IPS DF 6.9 (cell line): ENCODE data around the gene KLHL15.

Experiments
- DNase-seq: peaks from one replicate; pipeline ENCODE4 v3.0.0-alpha.2; 2013; ENCODE audit warnings: low read depth, low spot score
- H3K27ac ChIP-seq: one replicate; pipeline ENCODE4 v1.5.1; 2013; ENCODE audit warnings: low read length, control low read depth
- H3K27me3 ChIP-seq: 2 replicates; pipeline ENCODE4 v1.6.1; 2013; ENCODE audit warnings: mild to moderate bottlenecking, low read length; ENCODE audit not compliant: control insufficient read depth, insufficient read depth
- H3K36me3 ChIP-seq: 2 replicates; pipeline ENCODE4 v1.6.1; 2013; ENCODE audit warnings: low read length; ENCODE audit not compliant: control insufficient read depth, insufficient read depth
- H3K4me1 ChIP-seq: 2 replicates; pipeline ENCODE4 v1.6.1; 2013; ENCODE audit warnings: low read length; ENCODE audit not compliant: control insufficient read depth, insufficient read depth
- H3K4me3 ChIP-seq: 2 replicates; pipeline ENCODE4 v1.5.1; 2013; ENCODE audit warnings: mild to moderate bottlenecking, low read length
- H3K9me3 ChIP-seq: 2 replicates; pipeline ENCODE4 v1.6.1; 2013; ENCODE audit warnings: low read length, inconsistent platforms; ENCODE audit not compliant: control insufficient read depth, insufficient read depth
- WGBS: extraction: QIAGEN DNeasy Blood & Tissue Kit; methylation state at CpG from one replicate; pipeline ENCODE4 v1.1.7; 2013; ENCODE audit warnings: mixed read lengths, missing lambda C conversion rate; ENCODE audit not compliant: insufficient read length, insufficient coverage; 5-methylcytosine and 5-hydroxymethylcytosine counted together

KLHL15 gene

GRCh38 chrX:24017674-24018073, 9.3 kb downstream of the KLHL15 start:
- H3K9me3 ChIP-seq, result no peaks in the 10 kb centered on the region
- DNase-seq, result no peak
- H3K4me1 ChIP-seq, result no peaks in the 10 kb centered on the region
- no CpG with 5 or more reads among the region's 9 CpGs for WGBS
- H3K27ac ChIP-seq, result no peak overlapping the region
- no peaks in the 10 kb centered on the region for H3K27me3 ChIP-seq
- no peak overlapping the region for H3K4me3 ChIP-seq
- no peaks in the 10 kb centered on the region for H3K36me3 ChIP-seq

GRCh38 chrX:24014388-24015018, 12.5 kb downstream of the KLHL15 start:
- DNase-seq, result no peak
- Histone ChIP-seq H3K9me3 (no peaks in the 10 kb centered on the region), H3K27me3 (no peaks in the 10 kb centered on the region), H3K4me3 (no peak overlapping the region), H3K27ac (no peak overlapping the region), H3K4me1 (no peaks in the 10 kb centered on the region), H3K36me3 (no peaks in the 10 kb centered on the region)
- no CpG with 5 or more reads among the region's 5 CpGs for WGBS

GRCh38 chrX:24012266-24012665, 14.7 kb downstream of the KLHL15 start:
- no peaks in the 10 kb centered on the region for H3K4me1 ChIP-seq
- no peak for DNase-seq

GRCh38 chrX:24005867-24006266, 21.1 kb downstream of the KLHL15 start:
- Histone ChIP-seq H3K27ac (no peak overlapping the region), H3K9me3 (no peaks in the 10 kb centered on the region), H3K27me3 (no peaks in the 10 kb centered on the region), H3K36me3 (no peaks in the 10 kb centered on the region), H3K4me1 (no peaks in the 10 kb centered on the region), H3K4me3 (no peak overlapping the region)
- no CpG with 5 or more reads among the region's 9 CpGs for WGBS
- DNase-seq, result no peak

More at GRCh38 chrX:24012266-24012665, 14.7 kb downstream of the KLHL15 start:
- no CpG with 5 or more reads among the region's 1 CpG for WGBS
- no peaks in the 10 kb centered on the region for H3K36me3 ChIP-seq
- no peaks in the 10 kb centered on the region for H3K27me3 ChIP-seq
- no peak overlapping the region for H3K4me3 ChIP-seq
- no peak overlapping the region for H3K27ac ChIP-seq
- H3K9me3 ChIP-seq, result no peaks in the 10 kb centered on the region

GRCh38 chrX:24005028-24005427, 22.0 kb downstream of the KLHL15 start:
- Histone ChIP-seq H3K4me1 (no peaks in the 10 kb centered on the region), H3K27me3 (no peaks in the 10 kb centered on the region), H3K36me3 (no peaks in the 10 kb centered on the region), H3K4me3 (no peak overlapping the region), H3K9me3 (no peaks in the 10 kb centered on the region), H3K27ac (no peak overlapping the region)
- WGBS, result no CpG with 5 or more reads among the region's 1 CpG
- no peak for DNase-seq

- no peaks in the 10 kb centered on the region for H3K36me3 ChIP-seq
- no peaks in the 10 kb centered on the region for H3K4me1 ChIP-seq
- no peaks in the 10 kb centered on the region for H3K9me3 ChIP-seq
- no CpG with 5 or more reads among the region's 2 CpGs for WGBS
- no peak overlapping the region for H3K27ac ChIP-seq
- no peak for DNase-seq
- H3K4me3 ChIP-seq, result no peak overlapping the region
- no peaks in the 10 kb centered on the region for H3K27me3 ChIP-seq
Observed at GRCh38 chrX:24002792-24003191, 24.2 kb downstream of the KLHL15 start.

- Histone ChIP-seq H3K4me1 (no peaks in the 10 kb centered on the region), H3K27ac (no peak overlapping the region), H3K9me3 (no peaks in the 10 kb centered on the region), H3K36me3 (no peaks in the 10 kb centered on the region), H3K4me3 (no peak overlapping the region), H3K27me3 (no peaks in the 10 kb centered on the region)
- DNase-seq, result no peak
- WGBS, result no CpG with 5 or more reads among the region's 1 CpG
Observed at GRCh38 chrX:24002167-24002566, 24.8 kb downstream of the KLHL15 start.

- Histone ChIP-seq H3K27ac (no peak overlapping the region), H3K4me3 (no peak overlapping the region), H3K4me1 (no peaks in the 10 kb centered on the region), H3K27me3 (no peaks in the 10 kb centered on the region), H3K9me3 (no peaks in the 10 kb centered on the region), H3K36me3 (no peaks in the 10 kb centered on the region)
- WGBS, result no CpG with 5 or more reads among the region's 5 CpGs
- DNase-seq, result no peak
Observed at GRCh38 chrX:23999671-24000070, 27.3 kb downstream of the KLHL15 start.

- no peak overlapping the region for H3K27ac ChIP-seq
- no peak for DNase-seq
- H3K4me1 ChIP-seq, result no peaks in the 10 kb centered on the region
- 0 out of 2 replicates have a peak, but pooled peaks cover 5% of the 10 kb centered on the region for H3K36me3 ChIP-seq
- H3K27me3 ChIP-seq, result no peaks in the 10 kb centered on the region
- H3K4me3 ChIP-seq, result no peak overlapping the region
- no peaks in the 10 kb centered on the region for H3K9me3 ChIP-seq
- no CpG with 5 or more reads among the region's 3 CpGs for WGBS
Observed at GRCh38 chrX:23993012-23993633, 33.9 kb downstream of the KLHL15 start.

GRCh38 chrX:23992431-23992830, 34.6 kb downstream of the KLHL15 start:
- Histone ChIP-seq H3K36me3 (0 out of 2 replicates have a peak, but pooled peaks cover 5% of the 10 kb centered on the region), H3K27me3 (no peaks in the 10 kb centered on the region), H3K4me3 (no peak overlapping the region), H3K4me1 (no peaks in the 10 kb centered on the region), H3K9me3 (no peaks in the 10 kb centered on the region), H3K27ac (no peak overlapping the region)
- WGBS, result no CpG with 5 or more reads among the region's 3 CpGs
- no peak for DNase-seq

GRCh38 chrX:23990455-23990854, 36.5 kb downstream of the KLHL15 start:
- H3K4me3 ChIP-seq, result no peak overlapping the region
- H3K4me1 ChIP-seq, result no peaks in the 10 kb centered on the region
- DNase-seq, result no peak
- no CpG with 5 or more reads among the region's 2 CpGs for WGBS
- H3K27ac ChIP-seq, result no peak overlapping the region
- H3K27me3 ChIP-seq, result no peaks in the 10 kb centered on the region
- H3K9me3 ChIP-seq, result no peaks in the 10 kb centered on the region
- H3K36me3 ChIP-seq, result 0 out of 2 replicates have a peak, but pooled peaks cover 5% of the 10 kb centered on the region
